DOHH2 (cell line): ENCODE results near the gene PTPRCAP.

Source experiments
- CTCF ChIP-seq: fragments of 200-600 bp; sonication (generic); IDR thresholded peaks from one replicate; pipeline ENCODE4 v1.5.1; 2014; ENCODE audit warnings: antibody characterized with exemption, mild to moderate bottlenecking, low read depth, low read length; ENCODE audit not compliant: poor library complexity, severe bottlenecking
- EZH2phosphoT487 ChIP-seq: fragments of 200-600 bp; sonication (generic); IDR thresholded peaks from 2 replicates; pipeline ENCODE4 v1.6.1; 2017; ENCODE audit warnings: borderline replicate concordance, mild to moderate bottlenecking, antibody characterized with exemption, low read length, moderate library complexity, mixed read lengths

- TF ChIP-seq CTCF = no peak
- TF ChIP-seq EZH2phosphoT487 = no peak
Measured at GRCh38 chr11:67397986-67398660, 39.4 kb downstream of the PTPRCAP start.
